Panc1 (cell line): ENCODE data around the gene ELAC2.

Source experiments
- CTCF ChIP-seq: fragments of 450-650 bp; IDR thresholded peaks from 2 replicates; pipeline ENCODE4 v1.5.1; 2017; ENCODE audit warnings: mild to moderate bottlenecking
- REST ChIP-seq, 2 experiments: IDR thresholded peaks; 2 replicates each; pipeline ENCODE4 v1.6.1; 2011 to 2012; ENCODE audit warnings: low read depth in 2 of 2, control low read depth in 1 of 2, low read length in 1 of 2, mild to moderate bottlenecking in 1 of 2, moderate library complexity in 1 of 2; ENCODE audit not compliant: insufficient read depth in 1 of 2

DNA sequence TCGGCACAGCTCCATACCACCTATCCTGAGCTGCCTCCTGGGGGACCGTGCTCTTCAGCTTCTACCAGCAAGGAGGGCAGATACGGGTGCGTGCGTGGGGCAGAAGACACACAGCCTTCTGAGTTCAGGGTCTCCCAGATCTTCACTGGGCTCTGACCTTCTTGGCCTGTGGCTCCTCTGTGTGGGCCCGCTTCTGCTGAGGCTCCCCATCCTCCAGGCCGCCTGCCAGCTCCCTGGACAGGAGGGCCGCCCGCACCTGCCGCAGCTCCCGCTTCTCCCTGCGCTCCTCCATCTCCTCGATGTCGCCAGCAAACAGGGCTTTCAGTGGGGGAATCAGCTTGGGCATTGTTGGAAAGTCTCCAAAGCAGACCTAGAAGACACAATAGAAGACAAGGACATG, 25.2 kb downstream of the ELAC2 start:
- no peak for TF ChIP-seq CTCF
- TF ChIP-seq REST (IDR thresholded peaks at IDR 0.05; ENCODE audit: insufficient read depth in 1 of 2, low read depth in 2 of 2, low read length in 1 of 2), result no peak
